Neural cell (in vitro differentiated cells): ENCODE results near the gene REPS2.

Experiments used
- MXI1 ChIP-seq: fragments of 450-650 bp; conservative IDR thresholded peaks from 2 replicates; pipeline ENCODE4 v1.6.1; 2014; ENCODE audit warnings: antibody characterized with exemption, mild to moderate bottlenecking; ENCODE audit not compliant: poor library complexity, severe bottlenecking
- POLR2AphosphoS5 ChIP-seq: IDR thresholded peaks from 2 replicates; pipeline ENCODE4 v1.6.1; 2012
- TF ChIP-seq, protein P1 (sequence below): fragments of 450-650 bp; IDR thresholded peaks from 2 replicates; pipeline ENCODE4 v1.5.1; 2014; ENCODE audit warnings: antibody characterized with exemption, mild to moderate bottlenecking, moderate library complexity; ENCODE audit not compliant: poor library complexity, severe bottlenecking
- TF ChIP-seq, protein P2 (sequence below): IDR thresholded peaks from 2 replicates; pipeline ENCODE4 v1.6.1; 2012; ENCODE audit warnings: borderline replicate concordance

- TF ChIP-seq, protein P1, sequence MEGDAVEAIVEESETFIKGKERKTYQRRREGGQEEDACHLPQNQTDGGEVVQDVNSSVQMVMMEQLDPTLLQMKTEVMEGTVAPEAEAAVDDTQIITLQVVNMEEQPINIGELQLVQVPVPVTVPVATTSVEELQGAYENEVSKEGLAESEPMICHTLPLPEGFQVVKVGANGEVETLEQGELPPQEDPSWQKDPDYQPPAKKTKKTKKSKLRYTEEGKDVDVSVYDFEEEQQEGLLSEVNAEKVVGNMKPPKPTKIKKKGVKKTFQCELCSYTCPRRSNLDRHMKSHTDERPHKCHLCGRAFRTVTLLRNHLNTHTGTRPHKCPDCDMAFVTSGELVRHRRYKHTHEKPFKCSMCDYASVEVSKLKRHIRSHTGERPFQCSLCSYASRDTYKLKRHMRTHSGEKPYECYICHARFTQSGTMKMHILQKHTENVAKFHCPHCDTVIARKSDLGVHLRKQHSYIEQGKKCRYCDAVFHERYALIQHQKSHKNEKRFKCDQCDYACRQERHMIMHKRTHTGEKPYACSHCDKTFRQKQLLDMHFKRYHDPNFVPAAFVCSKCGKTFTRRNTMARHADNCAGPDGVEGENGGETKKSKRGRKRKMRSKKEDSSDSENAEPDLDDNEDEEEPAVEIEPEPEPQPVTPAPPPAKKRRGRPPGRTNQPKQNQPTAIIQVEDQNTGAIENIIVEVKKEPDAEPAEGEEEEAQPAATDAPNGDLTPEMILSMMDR: no peak
- TF ChIP-seq, protein P2, sequence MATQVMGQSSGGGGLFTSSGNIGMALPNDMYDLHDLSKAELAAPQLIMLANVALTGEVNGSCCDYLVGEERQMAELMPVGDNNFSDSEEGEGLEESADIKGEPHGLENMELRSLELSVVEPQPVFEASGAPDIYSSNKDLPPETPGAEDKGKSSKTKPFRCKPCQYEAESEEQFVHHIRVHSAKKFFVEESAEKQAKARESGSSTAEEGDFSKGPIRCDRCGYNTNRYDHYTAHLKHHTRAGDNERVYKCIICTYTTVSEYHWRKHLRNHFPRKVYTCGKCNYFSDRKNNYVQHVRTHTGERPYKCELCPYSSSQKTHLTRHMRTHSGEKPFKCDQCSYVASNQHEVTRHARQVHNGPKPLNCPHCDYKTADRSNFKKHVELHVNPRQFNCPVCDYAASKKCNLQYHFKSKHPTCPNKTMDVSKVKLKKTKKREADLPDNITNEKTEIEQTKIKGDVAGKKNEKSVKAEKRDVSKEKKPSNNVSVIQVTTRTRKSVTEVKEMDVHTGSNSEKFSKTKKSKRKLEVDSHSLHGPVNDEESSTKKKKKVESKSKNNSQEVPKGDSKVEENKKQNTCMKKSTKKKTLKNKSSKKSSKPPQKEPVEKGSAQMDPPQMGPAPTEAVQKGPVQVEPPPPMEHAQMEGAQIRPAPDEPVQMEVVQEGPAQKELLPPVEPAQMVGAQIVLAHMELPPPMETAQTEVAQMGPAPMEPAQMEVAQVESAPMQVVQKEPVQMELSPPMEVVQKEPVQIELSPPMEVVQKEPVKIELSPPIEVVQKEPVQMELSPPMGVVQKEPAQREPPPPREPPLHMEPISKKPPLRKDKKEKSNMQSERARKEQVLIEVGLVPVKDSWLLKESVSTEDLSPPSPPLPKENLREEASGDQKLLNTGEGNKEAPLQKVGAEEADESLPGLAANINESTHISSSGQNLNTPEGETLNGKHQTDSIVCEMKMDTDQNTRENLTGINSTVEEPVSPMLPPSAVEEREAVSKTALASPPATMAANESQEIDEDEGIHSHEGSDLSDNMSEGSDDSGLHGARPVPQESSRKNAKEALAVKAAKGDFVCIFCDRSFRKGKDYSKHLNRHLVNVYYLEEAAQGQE: no peak
- no peak for TF ChIP-seq POLR2AphosphoS5
- no peak for TF ChIP-seq MXI1
Observed at GRCh38 chrX:16914058-16914457, 32.4 kb upstream of the REPS2 start.
